ENCODE results near the gene OBSCN.

OBSCN gene

DNA sequence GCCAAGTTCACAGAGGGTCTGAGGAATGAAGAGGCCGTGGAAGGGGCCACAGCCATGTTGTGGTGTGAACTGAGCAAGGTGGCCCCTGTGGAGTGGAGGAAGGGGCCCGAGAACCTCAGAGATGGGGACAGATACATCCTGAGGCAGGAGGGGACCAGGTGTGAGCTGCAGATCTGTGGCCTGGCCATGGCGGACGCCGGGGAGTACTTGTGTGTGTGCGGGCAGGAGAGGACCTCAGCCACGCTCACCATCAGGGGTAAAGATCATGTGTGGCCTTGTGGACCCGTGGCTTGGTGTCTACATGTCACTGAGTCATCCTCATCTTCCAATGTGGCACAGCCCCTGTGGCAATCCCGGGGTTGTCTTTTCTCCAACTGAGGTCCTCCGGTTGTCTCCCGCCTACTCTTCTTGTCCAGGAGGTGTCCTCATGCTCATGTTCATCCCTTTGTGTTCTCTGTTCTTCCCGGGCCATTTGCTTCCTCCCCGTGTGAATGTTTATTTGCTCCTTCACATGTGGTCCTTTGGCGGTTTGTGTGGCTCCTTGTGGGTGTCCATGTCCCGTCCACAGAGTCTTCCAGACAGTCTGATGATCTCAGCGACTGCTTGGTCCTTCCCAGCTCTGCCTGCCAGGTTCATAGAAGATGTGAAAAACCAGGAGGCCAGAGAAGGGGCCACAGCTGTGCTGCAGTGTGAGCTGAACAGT lies 84.2 kb downstream of the OBSCN start:
- no peak for DNase-seq

DNA sequence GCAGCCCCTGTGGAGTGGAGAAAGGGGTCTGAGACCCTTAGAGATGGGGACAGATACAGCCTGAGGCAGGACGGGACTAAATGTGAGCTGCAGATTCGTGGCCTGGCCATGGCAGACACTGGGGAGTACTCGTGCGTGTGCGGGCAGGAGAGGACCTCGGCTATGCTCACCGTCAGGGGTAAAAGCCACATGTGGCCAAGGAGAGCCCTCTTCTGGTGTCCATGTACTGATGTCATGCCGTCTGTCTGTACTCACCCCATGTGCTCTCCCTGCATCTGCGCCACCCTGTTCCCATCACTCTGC lies 84.7 kb downstream of the OBSCN start:
- no peak for DNase-seq

GRCh38 chr1:228293393-228293792 lies 85.5 kb downstream of the OBSCN start:
- DNase-seq, result no peak

GRCh38 chr1:228293816-228294500 lies 86.1 kb downstream of the OBSCN start:
- no peak for DNase-seq

DNA sequence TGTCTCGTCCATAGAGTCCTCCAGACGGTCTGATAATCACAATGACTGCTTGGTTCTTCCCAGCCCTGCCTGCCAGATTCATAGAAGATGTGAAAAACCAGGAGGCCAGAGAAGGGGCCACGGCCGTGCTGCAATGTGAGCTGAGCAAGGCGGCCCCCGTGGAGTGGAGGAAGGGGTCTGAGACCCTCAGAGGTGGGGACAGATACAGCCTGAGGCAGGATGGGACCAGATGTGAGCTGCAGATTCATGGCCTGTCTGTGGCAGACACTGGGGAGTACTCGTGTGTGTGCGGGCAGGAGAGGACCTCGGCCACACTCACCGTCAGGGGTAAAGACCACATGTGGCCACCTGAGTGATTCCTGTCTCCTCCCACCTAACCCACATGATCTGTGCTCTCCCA lies 86.9 kb downstream of the OBSCN start:
- no peak for DNase-seq

DNA sequence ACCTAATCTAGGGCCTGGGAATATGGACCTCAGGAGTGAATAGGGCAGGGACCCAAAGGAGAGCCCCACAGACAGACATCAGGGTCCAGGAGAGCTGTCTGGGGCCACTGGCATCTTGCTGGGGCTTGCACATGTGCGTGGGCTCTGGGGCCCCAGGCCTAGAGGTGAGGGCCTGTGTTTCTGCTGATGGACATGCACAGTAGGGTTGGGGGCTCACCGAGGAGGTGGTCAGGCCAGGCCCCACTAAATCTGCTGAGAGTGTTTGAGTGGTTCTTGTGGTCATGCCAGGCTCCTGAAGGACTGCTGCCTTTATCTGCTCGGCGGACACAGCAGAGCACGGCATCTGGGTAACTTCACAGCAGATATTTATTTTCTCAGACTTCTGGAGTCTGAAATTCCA lies 87.4 kb downstream of the OBSCN start:
- DNase-seq, result no peak

DNA sequence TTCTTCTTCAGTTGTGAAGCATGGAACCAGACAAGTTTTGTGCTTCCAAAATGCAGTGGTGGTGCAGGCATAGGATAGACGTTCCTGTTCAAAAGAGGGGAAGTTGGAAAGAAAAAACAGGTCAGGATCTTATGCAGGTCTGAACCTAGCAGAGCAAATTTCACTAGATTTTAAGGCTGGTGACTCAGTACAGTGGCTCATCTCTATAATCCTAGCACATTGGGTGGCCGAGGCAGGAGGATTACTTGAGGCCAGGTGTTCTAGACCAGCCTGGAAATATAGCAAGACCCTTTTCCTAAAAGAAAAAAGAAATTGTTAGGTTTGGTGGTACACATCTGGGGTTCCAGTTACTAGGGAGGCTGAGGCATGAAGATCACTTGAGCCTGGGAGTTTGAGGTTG lies 88.1 kb downstream of the OBSCN start:
- no peak for DNase-seq

DNA sequence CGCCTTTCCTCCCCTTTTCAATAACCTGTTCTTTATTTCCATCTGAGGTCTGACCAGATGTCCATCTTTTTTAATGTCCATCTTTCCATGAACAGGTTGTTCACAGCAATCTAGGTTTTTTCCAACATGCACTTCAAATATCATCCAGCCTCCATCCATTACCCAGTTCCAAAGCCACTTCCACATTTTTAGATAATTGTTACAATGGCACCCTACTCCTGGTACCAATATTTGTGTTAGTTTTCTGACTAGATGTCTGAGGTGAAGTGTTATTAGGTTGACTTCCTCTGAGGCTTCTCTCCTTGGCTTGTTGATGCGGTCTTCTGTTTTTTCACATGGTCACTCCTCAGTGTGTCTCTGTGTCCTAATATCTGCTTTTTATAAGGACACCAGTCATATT lies 89.4 kb downstream of the OBSCN start:
- DNase-seq, result no peak

- DNase-seq, result no peak
These were observed 90.0 kb downstream of the OBSCN start for GRCh38 chr1:228297822-228298221.

- DNase-seq, result no peak
These were observed 90.6 kb downstream of the OBSCN start for GRCh38 chr1:228298471-228298870.

GRCh38 chr1:228299211-228299610 lies 91.4 kb downstream of the OBSCN start:
- DNase-seq, result no peak

DNA sequence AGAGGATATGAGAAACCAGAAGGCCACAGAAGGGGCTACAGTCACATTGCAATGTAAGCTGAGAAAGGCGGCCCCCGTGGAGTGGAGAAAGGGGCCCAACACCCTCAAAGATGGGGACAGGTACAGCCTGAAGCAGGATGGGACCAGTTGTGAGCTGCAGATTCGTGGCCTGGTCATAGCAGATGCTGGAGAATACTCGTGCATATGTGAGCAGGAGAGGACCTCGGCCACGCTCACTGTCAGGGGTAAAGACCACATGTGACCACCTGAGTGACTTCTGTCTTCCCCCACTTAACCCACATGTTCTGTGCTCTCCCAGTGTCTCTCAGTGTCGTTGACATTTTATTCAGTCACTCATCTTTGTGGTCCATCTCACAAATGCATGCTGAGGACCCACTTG lies 92.1 kb downstream of the OBSCN start:
- no peak for DNase-seq

- no peak for DNase-seq
These were observed 94.2 kb downstream of the OBSCN start for GRCh38 chr1:228302086-228302485.

DNA sequence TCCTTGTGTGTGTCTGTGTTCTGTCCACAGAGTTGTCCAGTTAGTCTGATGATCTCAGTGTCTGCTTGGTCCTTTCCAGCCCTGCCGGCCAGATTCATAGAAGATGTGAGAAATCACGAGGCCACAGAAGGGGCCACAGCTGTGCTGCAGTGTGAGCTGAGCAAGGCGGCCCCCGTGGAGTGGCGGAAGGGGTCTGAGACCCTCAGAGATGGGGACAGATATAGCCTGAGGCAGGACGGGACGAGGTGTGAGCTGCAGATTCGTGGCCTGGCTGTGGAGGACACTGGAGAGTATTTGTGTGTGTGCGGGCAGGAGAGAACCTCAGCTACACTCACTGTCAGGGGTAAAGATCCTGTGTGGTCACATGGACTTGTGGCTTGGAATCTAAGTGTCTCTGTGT lies 95.8 kb downstream of the OBSCN start:
- DNase-seq, result no peak

GRCh38 chr1:228304225-228304624 lies 96.4 kb downstream of the OBSCN start:
- no peak for DNase-seq

GRCh38 chr1:228304766-228305395 lies 97.0 kb downstream of the OBSCN start:
- no peak for DNase-seq

GRCh38 chr1:228305721-228306152 lies 97.9 kb downstream of the OBSCN start:
- DNase-seq, result no peak

DNA sequence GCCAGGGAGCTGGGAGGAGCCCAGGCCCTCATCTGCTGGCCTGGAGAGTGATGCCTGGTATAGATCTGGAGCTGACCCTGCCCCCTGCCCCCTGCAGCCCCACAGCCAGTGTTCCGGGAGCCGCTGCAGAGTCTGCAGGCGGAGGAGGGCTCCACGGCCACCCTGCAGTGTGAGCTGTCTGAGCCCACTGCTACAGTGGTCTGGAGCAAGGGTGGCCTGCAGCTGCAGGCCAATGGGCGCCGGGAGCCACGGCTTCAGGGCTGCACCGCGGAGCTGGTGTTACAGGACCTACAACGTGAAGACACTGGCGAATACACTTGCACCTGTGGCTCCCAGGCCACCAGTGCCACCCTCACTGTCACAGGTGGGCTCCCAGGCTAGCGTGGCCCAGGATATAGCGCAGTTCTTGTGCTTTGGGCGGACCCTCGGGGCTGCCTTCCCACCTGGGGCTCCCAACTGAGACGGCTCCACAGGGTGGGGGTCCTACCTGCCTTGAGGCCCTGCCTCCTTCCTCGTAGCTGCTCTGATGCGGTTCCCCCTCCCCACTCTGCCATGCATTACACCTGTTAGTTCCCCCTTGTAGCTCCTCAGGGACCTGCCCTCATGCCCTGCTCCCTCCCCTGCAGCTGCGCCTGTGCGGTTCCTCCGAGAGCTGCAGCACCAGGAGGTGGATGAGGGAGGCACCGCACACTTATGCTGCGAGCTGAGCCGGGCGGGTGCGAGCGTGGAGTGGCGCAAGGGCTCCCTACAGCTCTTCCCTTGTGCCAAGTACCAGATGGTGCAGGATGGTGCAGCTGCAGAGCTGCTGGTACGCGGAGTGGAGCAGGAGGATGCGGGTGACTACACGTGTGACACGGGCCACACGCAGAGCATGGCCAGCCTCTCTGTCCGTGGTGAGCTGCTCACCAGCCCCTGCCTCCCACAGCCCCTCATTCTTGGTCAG lies 98.7 kb downstream of the OBSCN start:
- DNase-seq, result no peak

DNA sequence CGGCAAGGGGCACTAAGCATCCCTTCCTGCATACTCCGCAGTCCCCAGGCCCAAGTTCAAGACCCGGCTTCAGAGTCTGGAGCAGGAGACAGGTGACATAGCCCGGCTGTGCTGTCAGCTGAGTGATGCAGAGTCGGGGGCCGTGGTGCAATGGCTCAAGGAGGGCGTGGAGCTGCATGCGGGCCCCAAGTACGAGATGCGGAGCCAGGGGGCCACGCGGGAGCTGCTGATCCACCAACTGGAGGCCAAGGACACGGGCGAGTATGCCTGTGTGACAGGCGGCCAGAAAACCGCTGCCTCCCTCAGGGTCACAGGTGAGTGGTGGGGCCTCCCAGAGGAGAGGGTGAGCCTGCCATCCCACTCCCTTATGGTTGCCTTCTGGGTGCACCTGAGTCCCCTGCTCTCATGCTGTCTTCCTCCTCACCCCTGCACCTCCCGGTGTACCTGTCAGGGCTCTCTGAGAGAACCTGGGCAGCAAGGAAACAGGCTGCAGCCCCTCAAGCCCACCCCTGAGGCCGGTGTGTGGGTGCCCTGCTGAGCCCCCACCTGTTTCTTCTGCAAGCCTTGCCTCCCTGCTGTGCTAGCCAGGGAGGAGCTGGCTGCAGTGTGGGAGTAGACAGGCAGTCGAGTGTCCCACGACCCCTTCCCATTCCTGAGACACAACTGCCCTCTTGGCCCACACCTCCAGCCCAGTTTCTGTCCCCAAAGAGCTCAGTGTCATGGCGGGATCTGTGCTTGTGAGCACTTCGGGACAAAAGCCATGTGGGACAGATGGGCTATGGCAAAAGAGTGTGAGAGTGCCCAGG lies 99.6 kb downstream of the OBSCN start:
- DNase-seq, result no peak

GRCh38 chr1:228308085-228308601 lies 100.3 kb downstream of the OBSCN start:
- DNase-seq, result no peak

DNA sequence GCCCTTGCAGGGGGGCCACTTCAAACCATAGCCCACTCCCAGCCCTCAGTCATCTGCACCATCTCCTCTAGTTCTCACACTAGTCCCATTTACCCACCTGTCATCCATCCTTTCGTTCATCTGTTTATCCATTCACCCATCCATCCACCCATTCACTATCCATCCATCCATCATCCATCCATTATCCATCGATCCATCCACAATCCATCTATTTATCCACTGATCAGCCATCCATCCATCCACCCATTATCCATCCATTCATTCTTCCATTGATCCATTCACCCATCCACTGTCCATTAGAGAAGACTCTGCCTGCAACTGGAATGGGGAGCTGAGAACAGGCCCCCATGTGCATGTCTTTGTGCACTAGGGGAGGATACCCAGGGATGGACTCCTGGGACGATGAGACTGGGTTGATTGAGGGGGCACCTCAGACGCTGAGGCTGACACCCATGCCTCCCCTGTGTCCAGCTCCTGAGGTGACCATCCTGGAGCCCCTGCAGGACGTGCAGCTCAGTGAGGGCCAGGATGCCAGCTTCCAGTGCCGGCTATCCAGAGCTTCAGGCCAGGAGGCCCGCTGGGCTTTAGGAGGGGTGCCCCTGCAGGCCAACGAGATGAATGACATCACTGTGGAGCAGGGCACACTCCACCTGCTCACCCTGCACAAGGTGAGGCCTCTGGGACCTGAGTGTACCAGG lies 100.9 kb downstream of the OBSCN start:
- DNase-seq, result no peak
